ENCODE data around the gene SRSF12. TPM values are rescaled to one million over a fixed set of nuclear protein-coding genes. Genes with fewer than 3 reads are reported as not detected.
A peak's percentile ranks its signal among the peaks of the same experiment; 100 is the strongest.

Gene SRSF12
- polyA plus RNA-seq, 1 experiment, result 0.04 TPM

DNA sequence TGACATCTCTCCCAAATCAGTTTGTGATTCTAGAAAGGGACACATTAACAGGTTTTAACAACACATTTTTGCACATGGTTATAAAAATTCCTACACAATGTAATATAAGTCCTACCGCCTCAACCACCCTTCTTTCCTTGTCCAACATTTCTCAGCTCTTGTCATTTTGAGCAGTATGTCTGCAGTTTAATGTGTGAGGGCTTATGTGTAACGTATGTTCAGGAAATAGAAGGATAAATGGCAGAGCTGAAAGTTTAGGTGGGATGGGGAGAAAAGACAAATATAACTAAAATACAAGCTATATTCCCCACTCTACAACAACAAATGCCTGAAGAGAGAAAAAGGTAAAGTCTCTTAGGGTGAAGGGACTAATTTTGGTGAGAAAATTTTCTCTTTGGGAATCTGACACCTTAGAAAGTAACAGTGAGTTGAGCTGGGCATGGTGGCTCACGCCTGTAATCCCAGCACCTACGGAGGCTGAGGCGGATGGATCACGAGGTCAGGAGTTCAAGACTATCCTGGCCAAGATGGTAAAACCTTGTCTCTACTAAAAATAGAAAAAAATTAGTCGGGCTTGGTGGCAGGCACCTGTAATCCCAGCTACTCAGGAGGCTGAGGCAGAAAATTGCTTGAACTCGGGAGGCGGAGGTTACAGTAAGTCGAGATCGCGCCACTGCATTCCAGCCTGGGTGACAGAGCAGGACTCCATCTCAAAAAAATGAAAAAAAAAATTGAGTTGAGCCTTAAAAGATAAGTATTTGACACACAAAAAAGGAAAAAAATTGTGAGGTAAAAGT lies 32.3 kb downstream of the SRSF12 start:
- H3K27me3 ChIP-seq (ENCODE audit: control insufficient read depth, insufficient read depth, low read length), result no peaks in the 10 kb centered on the region
- DNase-seq (ENCODE audit: low read depth, low spot score), result no peak
- H3K9me3 ChIP-seq (ENCODE audit: control insufficient read depth, insufficient read depth, low read length), result no peaks in the 10 kb centered on the region; the same call in 1 of the 2 replicates
- TF ChIP-seq, protein P1, sequence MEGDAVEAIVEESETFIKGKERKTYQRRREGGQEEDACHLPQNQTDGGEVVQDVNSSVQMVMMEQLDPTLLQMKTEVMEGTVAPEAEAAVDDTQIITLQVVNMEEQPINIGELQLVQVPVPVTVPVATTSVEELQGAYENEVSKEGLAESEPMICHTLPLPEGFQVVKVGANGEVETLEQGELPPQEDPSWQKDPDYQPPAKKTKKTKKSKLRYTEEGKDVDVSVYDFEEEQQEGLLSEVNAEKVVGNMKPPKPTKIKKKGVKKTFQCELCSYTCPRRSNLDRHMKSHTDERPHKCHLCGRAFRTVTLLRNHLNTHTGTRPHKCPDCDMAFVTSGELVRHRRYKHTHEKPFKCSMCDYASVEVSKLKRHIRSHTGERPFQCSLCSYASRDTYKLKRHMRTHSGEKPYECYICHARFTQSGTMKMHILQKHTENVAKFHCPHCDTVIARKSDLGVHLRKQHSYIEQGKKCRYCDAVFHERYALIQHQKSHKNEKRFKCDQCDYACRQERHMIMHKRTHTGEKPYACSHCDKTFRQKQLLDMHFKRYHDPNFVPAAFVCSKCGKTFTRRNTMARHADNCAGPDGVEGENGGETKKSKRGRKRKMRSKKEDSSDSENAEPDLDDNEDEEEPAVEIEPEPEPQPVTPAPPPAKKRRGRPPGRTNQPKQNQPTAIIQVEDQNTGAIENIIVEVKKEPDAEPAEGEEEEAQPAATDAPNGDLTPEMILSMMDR (IDR thresholded peaks at IDR 0.05; ENCODE audit: low read depth, low read length), result no peak
- H3K4me3 ChIP-seq (ENCODE audit: low read depth, low read length), result no peak overlapping the region
- ChIA-PET POLR2A (no interaction called here), CTCF (interaction anchor here (0.6 to 1.7 kb wide), 4 partner anchors 45 to 122 kb away, joined by 3 to 4 read pairs (median 4); partner anchors contain the start of gene RNGTT)
- H3K27ac ChIP-seq (ENCODE audit: low read depth, low read length), result no peak overlapping the region

DNA sequence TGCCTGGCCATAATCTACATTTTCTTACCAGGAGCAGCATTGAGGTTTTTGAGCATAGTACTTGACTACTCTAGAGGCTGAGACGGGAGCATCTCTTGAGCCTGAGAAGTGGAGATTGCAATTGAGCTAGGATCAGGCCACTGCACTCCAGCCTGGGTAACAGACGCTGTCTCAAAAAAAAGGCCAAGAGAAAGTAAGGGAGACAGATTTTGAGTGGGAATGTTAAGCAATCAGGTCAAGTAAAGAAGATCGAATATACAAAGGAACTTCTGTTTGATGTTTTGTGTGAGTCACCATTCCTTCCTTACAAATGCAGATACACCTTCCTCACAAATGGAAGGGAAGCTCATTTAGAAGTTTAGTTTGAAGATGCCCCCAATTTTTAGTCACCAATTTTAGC lies 32.9 kb downstream of the SRSF12 start:
- TF ChIP-seq, protein P1 (IDR thresholded peaks at IDR 0.05; ENCODE audit: low read depth, low read length), result no peak
- no peak overlapping the region for H3K27ac ChIP-seq (ENCODE audit: low read depth, low read length)
- H3K27me3 ChIP-seq (ENCODE audit: control insufficient read depth, insufficient read depth, low read length), result no peaks in the 10 kb centered on the region
- H3K9me3 ChIP-seq (ENCODE audit: control insufficient read depth, insufficient read depth, low read length), result no peaks in the 10 kb centered on the region; the same call in 1 of the 2 replicates
- H3K4me3 ChIP-seq (ENCODE audit: low read depth, low read length), result no peak overlapping the region
- POLR2A ChIA-PET, result no interaction called here
- DNase-seq (ENCODE audit: low read depth, low spot score), result no peak
- CTCF ChIA-PET, result interaction anchor here (0.6 to 2.7 kb wide), 4 partner anchors 62 to 266 kb away, joined by 3 to 12 read pairs (median 4); partner anchors contain the start of gene RNGTT

DNA sequence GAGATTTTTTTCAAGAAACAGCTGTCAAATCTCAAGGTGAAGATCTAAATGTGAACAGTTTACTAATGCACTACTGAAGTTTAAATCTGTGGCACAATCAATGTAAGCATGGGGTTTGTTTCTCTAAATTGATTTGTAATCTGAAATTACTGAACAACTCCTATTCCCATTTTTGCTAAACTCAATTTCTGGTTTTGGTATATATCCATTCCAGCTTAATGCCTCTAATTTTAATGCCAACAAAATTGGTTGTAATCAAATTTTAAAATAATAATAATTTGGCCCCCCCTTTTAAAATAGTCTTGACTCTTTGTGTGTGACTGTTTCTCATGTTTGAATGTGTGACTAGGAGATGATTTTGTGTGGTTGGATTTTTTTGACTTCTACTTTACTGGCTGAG lies 33.3 kb downstream of the SRSF12 start:
- no peak for DNase-seq (ENCODE audit: low read depth, low spot score)
- Histone ChIP-seq H3K4me3 (ENCODE audit: low read depth, low read length) (no peak overlapping the region), H3K27ac (ENCODE audit: low read depth, low read length) (no peak overlapping the region), H3K9me3 (ENCODE audit: control insufficient read depth, insufficient read depth, low read length) (no peaks in the 10 kb centered on the region; the same call in 1 of the 2 replicates), H3K27me3 (ENCODE audit: control insufficient read depth, insufficient read depth, low read length) (no peaks in the 10 kb centered on the region)
- TF ChIP-seq, protein P1 (IDR thresholded peaks at IDR 0.05; ENCODE audit: low read depth, low read length), result no peak
- ChIA-PET CTCF (interaction anchor here (0.5 to 2.7 kb wide), 3 partner anchors 102 to 266 kb away, joined by 3 to 12 read pairs (median 7); no protein-coding TSS in a partner anchor), POLR2A (no interaction called here)

DNA sequence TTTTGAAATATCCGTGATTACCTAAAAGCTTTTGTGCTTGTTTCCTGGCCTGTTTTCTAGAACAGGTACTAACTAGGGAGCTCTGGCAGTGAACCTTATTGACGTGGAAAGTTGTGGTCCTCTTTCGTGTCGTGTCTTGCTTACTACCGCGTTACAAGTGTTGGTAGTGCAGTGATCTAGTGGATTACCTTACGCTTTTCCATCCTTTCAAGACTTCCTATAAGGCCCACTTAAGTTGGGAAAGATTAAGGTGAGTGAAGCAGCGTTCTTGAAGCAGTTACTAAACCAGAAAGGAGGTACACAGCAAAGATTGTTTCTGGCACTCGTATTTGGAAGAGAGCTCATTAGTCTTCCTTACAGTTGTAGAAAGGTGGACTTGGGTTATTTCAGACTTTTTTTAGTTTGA lies 35.4 kb downstream of the SRSF12 start:
- peak overlapping the region; percentile 99 for H3K4me3 ChIP-seq (ENCODE audit: low read depth, low read length)
- ChIA-PET POLR2A (interaction anchor here (0.7 to 1.0 kb wide), 2 partner anchors 24 to 270 kb away, joined by 3 read pairs; partner anchors contain the start of gene UBE2J1), CTCF (interaction anchor here (0.5 to 2.7 kb wide), 2 partner anchors 100 to 116 kb away, joined by 4 to 12 read pairs; no protein-coding TSS in a partner anchor)
- no peak overlapping the region for H3K27ac ChIP-seq (ENCODE audit: low read depth, low read length)
- DNase-seq (ENCODE audit: low read depth, low spot score), result no peak
- H3K9me3 ChIP-seq (ENCODE audit: control insufficient read depth, insufficient read depth, low read length), result no peaks in the 10 kb centered on the region; the same call in 1 of the 2 replicates
- TF ChIP-seq, protein P1 (IDR thresholded peaks at IDR 0.05; ENCODE audit: low read depth, low read length), result no peak
- H3K27me3 ChIP-seq (ENCODE audit: control insufficient read depth, insufficient read depth, low read length), result no peaks in the 10 kb centered on the region

Data from AG04450 (cell line).